NK-92 (cell line): ENCODE results near the gene MRPL50.
A peak's percentile ranks its signal among the peaks of the same experiment; 100 is the strongest.

ENCODE experiments used
- DNase-seq: peaks from one replicate; lab custom pipeline; 2025; ENCODE audit not compliant: unreplicated experiment; lab: John Stamatoyannopoulos, UW

MRPL50 gene

DNA sequence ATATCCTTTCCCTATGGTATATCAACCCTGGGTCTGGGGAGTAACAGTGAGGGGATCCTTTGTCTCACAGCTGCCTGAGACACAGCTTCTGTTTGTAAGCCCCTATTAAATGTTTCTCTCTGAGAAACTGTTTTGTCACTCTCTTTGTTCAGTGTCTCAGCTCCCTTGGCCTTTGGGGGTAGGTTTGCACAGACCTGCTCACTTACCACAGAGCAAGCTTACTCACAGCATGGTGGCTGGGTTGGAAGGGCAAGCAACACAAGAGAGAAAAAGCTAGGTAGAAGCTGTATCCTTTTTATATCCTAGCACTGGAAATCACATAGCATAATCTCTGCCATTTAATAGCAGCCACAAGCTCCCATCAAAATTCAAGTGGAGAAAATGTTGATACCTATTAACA, 18.1 kb downstream of the MRPL50 start:
- DNase-seq, result no peak

DNA sequence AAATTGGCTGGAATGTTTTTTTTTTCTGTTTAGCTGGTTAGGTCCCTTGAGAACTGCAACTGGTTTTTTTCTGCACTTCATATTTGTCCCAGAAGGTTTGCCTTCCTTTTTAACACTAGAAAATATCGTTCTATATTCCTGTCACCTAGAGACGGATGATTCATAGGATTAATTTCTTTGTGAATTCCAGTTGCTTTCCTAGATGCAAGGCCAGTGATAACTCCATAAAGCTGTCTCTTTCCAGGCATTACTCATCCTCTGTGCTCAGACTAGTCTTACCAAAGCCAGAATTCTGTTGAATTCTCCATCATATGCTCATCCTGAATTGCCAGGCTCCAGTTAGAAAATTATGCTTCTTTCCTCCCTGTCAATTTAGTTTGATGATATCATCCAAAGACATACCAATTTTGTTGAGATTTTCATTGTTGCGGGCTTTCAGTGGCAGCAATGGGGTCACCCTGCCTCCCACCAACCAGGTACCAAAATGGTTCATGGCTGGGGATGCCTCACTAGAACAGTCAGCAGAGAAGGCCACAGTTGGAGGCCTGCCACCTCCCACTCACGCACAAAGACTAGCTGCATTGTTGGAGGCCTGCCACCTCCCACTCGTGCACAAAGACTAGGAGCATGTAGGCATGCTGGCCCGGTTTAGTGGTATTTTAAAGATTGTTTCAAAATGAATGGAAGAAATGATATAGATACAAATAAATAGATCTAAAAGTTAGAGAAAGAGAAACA, 22.1 kb downstream of the MRPL50 start:
- no peak for DNase-seq

DNA sequence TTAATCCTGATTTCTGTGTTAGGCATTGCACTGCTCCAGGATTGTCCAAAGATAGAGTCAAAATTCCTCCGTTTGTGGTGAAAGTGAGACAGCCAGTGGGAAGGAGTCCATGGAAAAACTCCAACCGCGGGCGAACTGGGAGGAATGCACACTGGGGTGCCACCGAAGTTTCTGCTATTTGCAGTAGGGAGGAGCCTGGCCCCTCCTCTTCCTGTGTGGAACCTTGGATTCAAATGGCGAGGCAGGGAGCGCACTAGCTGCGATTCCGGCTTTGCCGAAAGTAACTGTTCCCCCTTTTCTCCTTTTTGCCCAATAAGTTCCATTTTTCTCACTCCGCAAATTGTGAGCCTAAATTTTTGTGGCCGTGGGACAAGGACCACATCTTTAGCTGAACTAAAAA, 22.9 kb downstream of the MRPL50 start:
- peak; percentile 27 for DNase-seq

DNA sequence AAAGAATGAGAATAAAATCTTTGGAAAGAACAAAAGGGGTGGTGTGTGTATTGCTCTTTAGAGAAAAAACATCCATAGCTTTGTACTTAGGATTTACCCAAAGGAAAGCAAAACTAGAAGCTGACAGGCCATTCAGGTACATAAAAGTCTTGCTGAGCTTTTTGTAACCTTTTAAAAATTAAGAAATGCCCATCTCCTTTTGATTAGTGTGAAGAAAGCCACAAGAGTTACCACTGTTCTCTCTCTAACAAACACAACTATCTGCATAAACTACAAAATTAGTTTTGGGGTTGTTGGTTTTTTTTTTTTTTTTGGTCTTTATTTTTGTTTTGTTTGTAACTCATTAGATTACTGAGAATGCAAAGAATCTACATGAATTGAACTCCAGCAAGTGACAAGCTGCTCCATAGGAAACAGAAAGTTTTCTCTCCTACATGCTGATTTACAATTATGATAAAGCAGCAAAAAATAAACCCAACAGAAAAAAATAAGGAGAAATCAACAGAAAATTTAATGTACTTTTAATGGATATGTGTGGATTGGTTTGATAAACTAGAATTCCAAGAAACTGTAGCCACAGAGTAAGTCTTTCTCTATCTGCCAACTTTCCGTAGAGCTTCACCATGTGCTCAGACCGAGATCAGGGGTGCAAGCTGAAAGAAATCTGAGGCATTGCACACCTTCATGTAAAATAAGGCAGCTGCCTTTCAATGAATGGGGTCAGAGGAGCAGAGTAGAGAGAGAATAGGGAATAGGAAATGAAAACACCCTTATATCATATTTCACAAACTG, 25.9 kb downstream of the MRPL50 start:
- DNase-seq, result no peak

DNA sequence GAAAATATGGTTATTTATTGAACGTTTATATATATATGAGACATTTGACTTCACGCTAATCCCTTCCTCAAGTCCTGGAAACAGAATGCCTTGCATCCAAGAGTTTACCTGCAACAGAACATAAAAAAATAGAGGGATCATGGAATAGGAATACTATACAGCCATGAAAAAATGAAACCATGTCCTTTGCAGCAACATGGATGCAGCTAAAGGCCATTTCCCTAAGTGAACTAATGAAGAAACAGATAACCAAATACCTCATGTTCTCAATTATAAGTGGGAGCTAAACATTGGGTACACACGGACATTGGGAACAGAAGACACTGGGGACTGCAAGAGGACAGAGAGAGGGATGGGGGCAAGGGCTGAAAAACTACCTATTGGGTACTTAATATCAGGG, 26.6 kb downstream of the MRPL50 start:
- DNase-seq, result no peak

DNA sequence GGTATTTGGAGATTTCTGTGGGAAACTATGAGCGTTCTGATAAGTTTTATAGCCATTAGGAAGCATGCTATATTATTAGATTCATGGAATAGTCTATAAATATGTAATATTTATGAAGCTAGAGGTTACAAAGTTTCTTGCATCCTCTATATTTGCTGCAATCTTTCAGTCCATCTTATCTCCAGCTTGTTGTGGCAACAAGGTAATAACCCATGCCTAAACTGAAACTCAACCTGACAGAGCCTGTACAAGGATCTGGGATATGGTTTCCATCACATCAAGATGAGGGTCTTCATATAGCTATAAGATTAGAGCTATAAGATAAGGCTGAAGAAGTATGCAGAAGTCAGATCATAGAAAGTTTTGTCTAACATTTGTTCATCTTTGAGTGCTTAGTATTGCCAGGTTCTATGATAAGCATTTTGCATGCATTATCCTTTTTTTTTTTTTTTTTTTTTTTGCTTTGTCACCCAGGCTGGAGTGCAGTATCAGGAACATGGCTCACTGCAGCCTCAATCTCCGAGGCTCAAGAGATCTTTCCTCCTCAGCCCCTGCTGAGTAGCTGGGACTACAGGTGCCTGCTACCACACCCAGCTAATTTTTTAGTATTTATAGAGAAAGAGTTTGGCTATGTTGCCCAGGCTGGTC, 28.4 kb downstream of the MRPL50 start:
- no peak for DNase-seq

DNA sequence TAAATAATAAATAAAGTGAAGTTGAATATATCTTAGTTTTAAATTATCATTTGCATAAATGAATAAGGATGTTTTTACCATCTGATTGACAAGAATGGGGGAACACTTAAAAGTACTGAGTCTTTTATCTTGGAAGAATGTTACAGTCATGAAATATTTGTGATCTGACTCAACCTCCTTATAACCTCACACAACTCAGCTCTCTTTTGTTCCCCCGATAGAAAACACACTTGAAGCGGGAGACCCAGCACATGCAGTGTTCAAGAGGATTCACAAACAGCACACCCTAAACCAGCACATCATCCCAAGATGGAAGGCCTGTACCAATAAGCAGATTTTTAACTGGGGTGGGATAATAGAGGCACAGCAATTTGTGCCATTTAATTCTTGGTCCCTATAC, 29.1 kb downstream of the MRPL50 start:
- no peak for DNase-seq

DNA sequence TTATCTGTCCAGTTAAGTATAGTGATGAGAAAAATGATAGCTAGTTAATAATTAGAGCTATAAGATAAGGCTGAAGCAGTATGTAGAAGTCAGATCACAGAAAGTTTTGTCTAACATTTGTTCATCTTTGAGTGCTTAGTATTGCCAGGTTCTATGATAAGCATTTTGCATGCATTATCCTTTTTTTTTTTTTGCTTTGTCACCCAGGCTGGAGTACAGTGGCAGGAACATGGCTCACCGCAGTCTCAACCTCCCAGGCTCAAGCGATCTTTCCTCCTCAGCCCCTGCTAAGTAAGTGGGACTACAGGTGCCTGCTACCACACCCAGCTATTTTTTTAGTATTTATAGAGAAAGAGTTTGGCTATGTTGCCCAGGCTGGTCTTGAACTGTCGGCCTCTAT, 31.1 kb downstream of the MRPL50 start:
- DNase-seq, result no peak

DNA sequence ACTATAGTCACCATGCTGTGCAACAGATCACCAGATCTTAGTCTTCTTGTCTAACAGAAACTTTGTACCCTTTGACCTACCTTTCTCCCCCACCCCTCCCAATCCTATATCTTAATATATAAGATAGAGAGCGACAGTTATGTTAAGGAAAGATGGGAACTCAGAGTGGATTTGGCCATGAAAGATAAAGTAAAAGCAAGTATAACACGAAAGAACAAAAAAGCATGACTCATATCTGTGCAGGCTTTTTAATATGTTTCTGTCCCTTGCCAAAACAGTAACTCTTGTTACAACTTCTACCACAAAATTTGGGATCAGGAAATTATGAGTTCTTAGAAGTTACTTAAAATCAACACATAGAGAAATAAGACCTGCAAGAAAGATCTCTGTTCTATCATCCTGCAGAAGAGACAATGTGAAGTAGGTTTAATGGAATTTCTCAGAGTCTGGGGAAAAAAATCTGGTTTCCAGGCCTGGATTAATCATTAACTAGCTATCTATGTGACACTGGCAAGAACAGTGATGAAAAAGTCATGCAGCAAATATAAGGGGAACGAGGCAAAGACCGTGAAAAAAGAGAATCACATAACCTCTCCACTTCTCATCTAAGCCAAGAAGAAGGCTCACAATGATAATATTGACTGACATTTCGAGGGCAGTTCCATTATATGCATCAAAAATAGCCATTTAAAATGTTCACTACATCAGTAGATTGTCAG, 32.2 kb downstream of the MRPL50 start:
- no peak for DNase-seq

DNA sequence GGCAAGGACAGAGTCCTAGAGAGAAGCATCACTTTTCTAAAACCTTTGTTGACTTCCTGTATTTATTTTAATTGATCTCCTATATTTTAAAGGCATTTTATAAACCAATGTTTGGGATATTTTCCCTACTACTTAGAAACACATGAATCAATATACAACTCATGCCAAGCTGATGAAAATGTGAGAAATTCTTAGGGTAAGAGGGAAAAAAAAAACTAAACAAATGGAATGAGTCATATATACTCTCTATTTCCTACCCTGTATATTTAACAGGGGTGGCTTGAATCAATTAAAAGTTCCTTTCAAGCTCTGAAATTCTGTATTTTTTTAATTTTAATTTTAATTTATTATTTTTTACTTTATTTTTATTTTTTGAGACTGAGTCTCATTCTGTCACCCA, 33.2 kb downstream of the MRPL50 start:
- no peak for DNase-seq

DNA sequence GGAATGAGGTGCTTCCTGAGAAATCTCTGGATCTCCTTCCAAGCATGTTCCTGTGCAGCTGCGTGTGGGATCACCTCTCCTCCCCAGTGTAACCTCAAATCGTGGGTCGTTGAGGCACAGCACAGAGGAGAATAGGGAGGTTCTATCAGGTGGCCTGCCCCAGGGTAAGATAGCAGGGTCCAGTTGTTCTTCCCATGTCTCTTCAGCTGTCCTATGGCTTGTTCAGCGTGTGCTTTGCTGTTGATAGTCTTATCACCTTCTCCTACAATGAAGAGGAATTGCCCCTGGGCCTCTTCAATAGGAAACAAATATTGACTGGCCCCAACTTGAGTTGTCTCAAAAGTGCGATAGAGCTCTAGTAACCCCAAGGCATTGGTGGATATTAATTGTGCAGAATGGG, 36.0 kb downstream of the MRPL50 start:
- no peak for DNase-seq

DNA sequence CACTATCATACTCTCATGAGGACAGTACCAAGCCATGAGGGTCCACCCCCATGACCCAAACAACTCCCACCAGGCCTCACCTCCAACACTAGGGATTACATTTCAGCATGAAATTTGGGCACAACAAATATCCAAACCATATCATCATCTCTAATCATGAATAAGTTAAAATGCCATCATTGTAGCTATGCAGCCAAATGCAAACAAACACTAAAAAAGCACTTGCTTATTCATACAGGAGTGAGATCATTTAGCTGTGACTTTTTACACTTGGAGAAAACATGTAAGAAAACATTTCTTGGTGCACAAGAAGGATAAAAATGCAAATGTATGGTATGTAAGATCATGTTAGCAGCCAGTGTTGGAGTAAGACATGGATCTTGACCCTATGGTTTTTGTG, 37.8 kb downstream of the MRPL50 start:
- DNase-seq, result no peak

DNA sequence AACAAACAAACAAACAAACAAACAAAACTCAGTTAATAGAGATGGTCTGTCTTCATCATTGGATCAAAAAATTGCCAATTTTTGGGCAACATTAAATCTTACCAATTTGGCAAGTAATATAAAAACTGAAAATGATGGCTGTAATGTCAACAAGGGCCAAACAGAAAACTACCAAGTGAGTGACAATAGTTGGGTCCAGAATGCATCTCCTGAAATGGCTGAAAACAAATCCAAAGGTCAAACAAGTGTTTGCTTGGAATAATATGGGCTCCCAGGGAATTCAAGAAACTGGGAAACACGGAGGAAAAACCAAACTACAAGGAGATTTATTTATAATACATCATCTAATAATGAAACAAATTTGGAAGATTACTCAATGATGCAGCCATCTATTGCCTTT, 38.7 kb downstream of the MRPL50 start:
- no peak for DNase-seq

DNA sequence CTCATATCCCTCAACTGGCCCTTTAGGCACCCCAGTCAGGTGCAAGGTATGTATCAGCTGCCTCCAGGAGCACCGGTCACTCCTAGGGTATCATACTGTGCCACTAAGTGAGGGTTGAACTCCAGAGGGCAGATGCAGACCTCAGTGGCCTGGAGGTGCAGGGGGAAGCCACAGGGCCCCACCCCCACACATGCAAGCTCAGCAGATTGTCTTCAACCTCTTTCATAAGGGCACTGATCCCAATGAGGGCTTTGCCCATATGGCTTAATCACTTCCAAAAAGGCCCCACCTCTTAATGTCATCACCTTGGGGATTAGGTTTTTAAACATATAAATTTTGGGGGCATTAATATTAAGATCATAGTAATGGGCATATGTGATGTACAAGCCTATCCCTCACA, 41.8 kb downstream of the MRPL50 start:
- DNase-seq, result no peak

DNA sequence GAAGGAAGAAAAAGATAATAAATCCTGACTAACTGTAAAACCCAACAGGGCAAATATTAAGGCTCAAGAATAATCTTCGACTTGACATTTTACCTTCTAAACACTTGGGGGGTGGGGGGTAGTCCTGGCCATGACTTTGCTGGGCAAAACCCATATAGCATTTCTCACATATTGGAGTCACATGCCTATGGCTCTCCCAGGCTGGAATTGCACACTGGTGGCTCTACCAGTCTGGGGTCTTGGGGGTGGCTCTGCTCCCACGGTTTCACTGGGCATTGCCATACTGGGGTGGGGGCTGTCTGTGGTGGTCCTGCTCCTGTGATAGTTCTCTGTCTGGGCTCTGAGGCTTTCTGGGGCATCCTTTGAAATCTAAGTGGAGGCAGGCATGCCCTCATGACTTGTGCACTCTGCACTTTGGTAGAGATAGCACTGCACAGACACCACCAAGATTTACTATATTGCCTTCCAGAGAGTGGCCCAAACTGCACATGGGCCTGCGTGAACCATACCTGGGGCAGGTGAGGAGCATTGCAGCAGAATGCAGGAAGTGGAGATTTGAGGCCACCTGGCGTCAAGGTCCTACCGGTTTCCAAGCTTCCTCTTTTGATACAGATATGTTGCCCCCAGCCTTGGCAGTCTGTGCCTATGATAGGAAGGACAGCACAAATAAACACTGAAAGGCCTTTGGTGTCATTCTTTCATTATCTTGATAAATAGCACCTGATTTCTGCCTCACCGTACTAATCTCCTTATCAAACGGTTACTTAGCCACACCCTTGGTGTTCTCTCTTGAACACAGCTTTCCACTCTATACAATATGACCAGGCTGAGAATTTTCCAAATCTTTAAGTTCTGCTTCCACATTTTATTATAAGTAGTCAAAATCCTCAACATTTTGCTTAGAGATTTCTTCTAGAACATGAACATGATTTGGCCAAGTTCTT, 43.4 kb downstream of the MRPL50 start:
- no peak for DNase-seq

DNA sequence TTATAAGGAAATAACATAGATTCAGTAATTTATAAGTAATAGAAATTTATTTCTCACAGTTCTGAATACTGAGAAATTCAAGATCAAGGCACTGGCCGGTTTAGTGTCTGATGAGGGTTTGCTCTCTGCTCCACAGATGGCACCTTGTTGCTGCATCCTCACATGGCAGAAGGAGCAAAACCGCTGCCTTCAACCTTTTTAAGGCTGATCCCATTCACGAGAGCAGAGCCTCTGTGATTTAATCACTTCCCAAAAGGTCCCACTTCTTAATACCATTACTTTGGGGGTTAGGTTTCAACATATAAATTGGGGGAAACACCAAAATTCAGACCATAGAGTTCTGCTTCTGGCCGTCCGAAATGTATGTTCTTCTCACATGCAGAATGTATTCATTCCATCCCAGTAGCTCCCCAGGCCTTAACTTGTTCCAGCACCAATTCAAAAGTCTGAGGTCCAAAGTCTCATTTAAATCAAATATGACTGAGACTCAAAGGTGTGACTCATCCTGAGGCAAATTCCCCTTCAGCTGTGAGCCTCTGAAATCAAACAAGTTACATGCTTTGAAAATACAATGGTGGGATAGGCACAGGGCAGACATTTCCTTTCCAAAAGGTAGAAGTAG, 44.2 kb downstream of the MRPL50 start:
- no peak for DNase-seq

DNA sequence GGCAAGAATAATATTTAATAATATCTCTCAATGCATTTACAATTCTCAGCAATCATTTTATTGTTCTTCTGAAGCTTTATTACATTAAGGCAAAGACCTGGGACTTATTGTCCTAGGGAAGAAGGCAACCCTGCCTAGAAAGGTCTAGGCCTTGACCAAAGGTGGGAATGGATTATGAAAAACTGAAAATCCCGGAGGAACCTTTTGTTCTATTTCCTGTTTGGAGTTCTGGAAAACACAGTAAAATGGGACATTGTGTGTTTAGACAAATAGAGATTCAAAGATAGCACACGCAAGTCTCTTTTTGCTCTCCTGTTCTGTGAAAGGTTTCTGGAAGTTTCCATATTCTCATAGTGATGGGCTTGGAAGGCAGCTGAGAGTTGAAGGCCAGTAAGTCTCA, 44.7 kb downstream of the MRPL50 start:
- no peak for DNase-seq

DNA sequence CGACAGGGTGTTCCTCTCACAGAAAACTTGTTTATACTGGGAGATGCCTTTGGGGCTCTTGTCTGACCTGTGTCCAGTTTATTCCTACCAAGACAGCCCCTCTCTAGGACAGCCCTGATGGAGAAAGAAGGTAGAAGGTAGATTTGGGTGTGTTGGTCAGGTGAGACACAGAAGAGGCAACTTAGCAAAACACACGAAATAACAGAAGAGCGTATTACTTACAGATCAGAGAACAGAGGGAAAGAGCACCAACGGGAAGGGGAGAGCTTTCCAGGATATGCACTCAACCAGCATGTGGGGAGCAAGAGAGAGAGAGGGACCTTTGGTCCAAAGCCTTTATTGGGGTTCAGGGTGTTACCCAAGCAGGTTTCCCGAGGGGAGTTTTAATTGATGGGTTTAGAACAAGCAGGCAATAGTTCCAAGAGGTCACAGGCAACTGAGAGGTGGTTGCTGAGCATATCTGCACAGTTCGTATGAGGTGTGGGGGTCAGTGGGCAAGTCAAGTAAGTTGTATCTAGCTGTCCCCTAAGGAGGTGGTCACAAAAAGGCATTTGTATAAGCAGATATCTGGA, 45.4 kb downstream of the MRPL50 start:
- no peak for DNase-seq

DNA sequence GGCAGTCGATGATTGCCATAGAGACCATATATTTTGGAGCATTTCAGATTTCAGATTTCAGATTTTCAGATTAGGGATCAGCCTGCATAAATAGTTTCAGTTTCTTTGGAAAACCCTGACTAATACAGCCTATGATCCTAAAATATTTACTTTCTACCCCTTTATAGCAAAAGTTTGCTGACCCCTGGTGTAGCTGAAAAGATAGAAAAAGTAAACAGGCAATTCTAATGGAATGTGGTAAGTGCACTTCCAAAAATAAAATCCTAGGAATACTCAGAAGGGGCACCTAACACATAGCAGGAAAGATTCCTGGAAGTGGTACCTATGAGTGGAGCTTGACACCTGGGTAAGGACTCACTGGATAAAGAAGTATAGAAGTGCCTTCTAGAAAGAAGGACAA, 48.1 kb downstream of the MRPL50 start:
- DNase-seq, result no peak

DNA sequence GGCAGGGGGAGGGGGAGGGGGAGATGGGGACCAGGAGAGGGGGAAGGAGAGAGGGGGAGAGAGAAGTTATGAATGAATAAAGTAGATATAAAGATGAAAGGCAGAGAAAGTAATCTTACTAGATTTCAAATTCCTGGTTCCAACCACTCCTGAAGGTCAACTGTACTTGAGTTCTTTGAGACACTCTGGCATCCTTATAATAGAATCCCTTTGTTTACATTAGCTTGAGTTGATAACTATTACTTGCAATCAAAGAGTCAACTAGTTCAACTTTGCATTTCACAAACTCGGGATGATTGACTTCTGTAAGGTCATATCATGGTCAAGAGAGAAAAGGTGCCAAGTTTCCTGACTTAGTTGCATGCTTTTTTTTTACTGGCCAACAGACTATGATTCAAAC, 55.8 kb downstream of the MRPL50 start:
- no peak for DNase-seq
